ENCODE results near the gene SELENOH. TPM values are rescaled to one million over a fixed set of nuclear protein-coding genes. Genes with fewer than 3 reads are reported as not detected.

The SELENOH gene
- total and polyA plus RNA-seq, 2 of the 8 experiments (the other 6 are each of a cell fraction or from before 2014, with no cell fraction given) = 243 to 264 TPM

GRCh38 chr11:57711414-57712255 lies 29.7 kb upstream of the SELENOH start, which contains the start of gene MED19:
Gene MED19, minus strand, starts transcription at chr11:57712215. Its CDS starts 36 bp downstream, at chr11:57712179.
- no peak within 1 kb of the TSS for H3K23ac ChIP-seq (ENCODE audit: insufficient read length)
- H3K79me2 ChIP-seq (ENCODE audit: control insufficient read depth in 1 of 2, insufficient read depth in 2 of 2, low read length in 2 of 2) = peaks cover 22 to 45% of the 10 kb centered on the region in 2 experiments
- no peaks in the 10 kb centered on the region; a peak in 1 of 4 replicates for H3K9me3 ChIP-seq (ENCODE audit: insufficient read depth in 2 of 2, low read depth in 1 of 2, low read length in 1 of 2)
- peak within 1 kb of the TSS; percentile 91 to 100 (median 98) for H3K4me3 ChIP-seq (ENCODE audit: extremely low read depth in 1 of 4, insufficient read depth in 2 of 4, low read depth in 3 of 4, low read length in 4 of 4)
- peaks cover 0 to 5% of the 10 kb centered on the region in 2 experiments for H4K20me1 ChIP-seq (replicated peaks in 1 of 2; ENCODE audit: control insufficient read depth in 1 of 2, insufficient read depth in 2 of 2, low read length in 2 of 2)
- H3K27ac ChIP-seq (ENCODE audit: low read depth, low read length) = peak within 1 kb of the TSS; percentile 94
- peak within 1 kb of the TSS; percentile 51 for H2AFZ ChIP-seq (ENCODE audit: low read length)
- H4K91ac ChIP-seq (replicated peaks; ENCODE audit: insufficient read length, low read length) = peak within 1 kb of the TSS; percentile 94
- H3K4ac ChIP-seq (replicated peaks; ENCODE audit: insufficient read length, low read depth, low read length) = peak within 1 kb of the TSS; percentile 73
- peak within 1 kb of the TSS; percentile 60 to 75 for H3K4me2 ChIP-seq (ENCODE audit: insufficient read depth in 1 of 2, low read depth in 2 of 2, low read length in 2 of 2)
- H3K79me1 ChIP-seq (ENCODE audit: low read depth, low read length) = peaks cover 2% of the 10 kb centered on the region; the same call in 1 of the 2 replicates
- no peaks in the 10 kb centered on the region for H3K27me3 ChIP-seq (replicated peaks in 1 of 4; ENCODE audit: control insufficient read depth in 3 of 4, extremely low read depth in 1 of 4, insufficient read depth in 3 of 4, low read length in 3 of 4)
- peak within 1 kb of the TSS; percentile 82 for H4K5ac ChIP-seq (ENCODE audit: insufficient read length, low read depth, low read length)
- CTCF ChIA-PET (ENCODE audit: partially characterized antibody) = interaction anchor here (0.7 to 2.2 kb wide), 2 partner anchors 89 to 237 kb away, joined by 3 to 7 read pairs; no protein-coding TSS in a partner anchor
- H2BK120ac ChIP-seq (replicated peaks; ENCODE audit: low read depth, low read length) = no peak within 1 kb of the TSS
- H3K14ac ChIP-seq (ENCODE audit: insufficient read length) = no peak within 1 kb of the TSS
- no peak within 1 kb of the TSS for H2BK20ac ChIP-seq (ENCODE audit: low read length)
- DNase-seq (ENCODE audit: low read depth in 1 of 2, low spot score in 2 of 2) = peak; percentile 84 to 92
- 0 out of 2 replicates have a peak within 1 kb of the TSS, but pooled peaks have one; percentile 13 for H2BK15ac ChIP-seq (ENCODE audit: low read length)
- POLR2A ChIA-PET (ENCODE audit: partially characterized antibody) = interaction anchor here (0.6 to 4.3 kb wide), 29 partner anchors 9 to 283 kb away, joined by 3 to 27 read pairs (median 3); partner anchors contain the start of genes SELENOH and SMTNL1
- peaks cover 9% of the 10 kb centered on the region for H3K23me2 ChIP-seq (ENCODE audit: low read depth, low read length)
- 14% methylated on average over 51 of the region's 51 CpGs; no CpG with 5 or more reads in 1 of the 2 experiments for WGBS, 2 experiments (ENCODE audit: extremely low coverage in 1 of 2, insufficient coverage in 1 of 2, insufficient read length in 1 of 2, insufficient replicate concordance in 2 of 2, low coverage in 1 of 2, low lambda C conversion rate in 2 of 2, missing lambda C conversion rate in 1 of 2)
- H3K9ac ChIP-seq (replicated peaks in 1 of 4; ENCODE audit: extremely low read depth in 1 of 4, low read depth in 3 of 4, low read length in 3 of 4) = peak within 1 kb of the TSS; percentile 83 to 97 (median 94)
- peak within 1 kb of the TSS; percentile 73 for H3K56ac ChIP-seq (replicated peaks; ENCODE audit: insufficient read length, low read depth, low read length)
- peak within 1 kb of the TSS; percentile 82 for H3K18ac ChIP-seq (ENCODE audit: extremely low read depth, low read length)
- peak within 1 kb of the TSS; percentile 98; the same call in 1 of the 2 replicates for H4K8ac ChIP-seq (ENCODE audit: extremely low read depth, insufficient read depth, low read length)
- peaks cover 0 to 4% (median 0%) of the 10 kb centered on the region in 4 experiments; a peak in 1 of 7 replicates for H3K4me1 ChIP-seq (replicated peaks in 1 of 4; ENCODE audit: control insufficient read depth in 3 of 4, insufficient read depth in 4 of 4, low read length in 3 of 4)
- H2BK5ac ChIP-seq (ENCODE audit: low read depth, low read length) = peak within 1 kb of the TSS; percentile 94
- H2AK5ac ChIP-seq (ENCODE audit: low read depth, low read length) = peak within 1 kb of the TSS; percentile 29; the same call in 1 of the 2 replicates
- peaks cover 0 to under 1% (median 0%) of the 10 kb centered on the region in 4 experiments; a peak in 1 of 8 replicates for H3K36me3 ChIP-seq (ENCODE audit: control insufficient read depth in 2 of 4, insufficient read depth in 4 of 4, low read length in 3 of 4)
- H2BK12ac ChIP-seq (ENCODE audit: low read depth, low read length) = peak within 1 kb of the TSS; percentile 64; the same call in 1 of the 2 replicates
- FAIRE-seq = peak; percentile 24
- 0 out of 2 replicates have a peak, but pooled peaks have one; percentile 24 for TF ChIP-seq SP1 (IDR thresholded peaks at IDR 0.05; ENCODE audit: low read depth, low read length)
- TF ChIP-seq PHF8 (conservative IDR thresholded peaks at IDR 0.05; ENCODE audit: low read depth, low read length) = peak; percentile 83
- peak; percentile 18 for TF ChIP-seq KDM4A (IDR thresholded peaks at IDR 0.05; ENCODE audit: low read depth, low read length, severe bottlenecking)
- no peak for TF ChIP-seq EZH2 (IDR thresholded peaks at IDR 0.05; ENCODE audit: low read depth, low read length, severe bottlenecking)
- TF ChIP-seq TAF7 (optimal IDR thresholded peaks at IDR 0.05; ENCODE audit: borderline replicate concordance, low read depth, low read length) = no peak
- TF ChIP-seq HDAC2 (IDR thresholded peaks at IDR 0.05; ENCODE audit: borderline replicate concordance in 1 of 2, low read depth in 2 of 2, low read length in 2 of 2) = peak in 1 of 2 experiments; percentile 73; a peak in 1 of 4 replicates
- peak; percentile 79 for TF ChIP-seq ASH2L (IDR thresholded peaks at IDR 0.05; ENCODE audit: low read length)
- TF ChIP-seq CHD1 (IDR thresholded peaks at IDR 0.05; ENCODE audit: low read depth, low read length) = no peak
- peak; percentile 50; the same call in 1 of the 2 replicates for TF ChIP-seq TEAD4 (IDR thresholded peaks at IDR 0.05; ENCODE audit: low read depth, low read length)
- TF ChIP-seq POLR2A (IDR thresholded peaks at IDR 0.05; ENCODE audit: control extremely low read depth in 1 of 2, low read depth in 2 of 2, low read length in 2 of 2) = peak in 1 of 2 experiments; percentile 89; a peak in 2 of 3 replicates
